GM19193 (cell line): ENCODE results near the gene MAP3K7CL.

ENCODE experiments used
- POLR2A ChIP-seq: IDR thresholded peaks from 4 replicates; pipeline ENCODE4 v1.6.1; 2011; ENCODE audit not compliant: insufficient read depth, insufficient read length; ENCODE audit errors: extremely low read depth

Gene MAP3K7CL

GRCh38 chr21:29115899-29116298 is 14.5 kb upstream of the MAP3K7CL start:
- TF ChIP-seq POLR2A, result no peak

GRCh38 chr21:29117372-29117955 is 13.0 kb upstream of the MAP3K7CL start:
- TF ChIP-seq POLR2A, result no peak

GRCh38 chr21:29121759-29122158 is 8.7 kb upstream of the MAP3K7CL start:
- TF ChIP-seq POLR2A, result peak; percentile 67

GRCh38 chr21:29124645-29125044 is 5.8 kb upstream of the MAP3K7CL start:
- no peak for TF ChIP-seq POLR2A

GRCh38 chr21:29125191-29125590 is 5.3 kb upstream of the MAP3K7CL start:
- TF ChIP-seq POLR2A, result no peak

- no peak for TF ChIP-seq POLR2A
Measured at GRCh38 chr21:29125979-29126378, 4.5 kb upstream of the MAP3K7CL start.

- no peak for TF ChIP-seq POLR2A
Measured at GRCh38 chr21:29133241-29133640, 2.8 kb downstream of the MAP3K7CL start.

GRCh38 chr21:29133796-29134195 is 3.4 kb downstream of the MAP3K7CL start:
- TF ChIP-seq POLR2A, result no peak

- no peak for TF ChIP-seq POLR2A
Measured at GRCh38 chr21:29135481-29135880, 5.0 kb downstream of the MAP3K7CL start.

GRCh38 chr21:29136033-29136432 is 5.6 kb downstream of the MAP3K7CL start:
- TF ChIP-seq POLR2A, result no peak

- TF ChIP-seq POLR2A, result no peak
Measured at GRCh38 chr21:29144736-29145353, 14.4 kb downstream of the MAP3K7CL start.

GRCh38 chr21:29145354-29145782 is 14.9 kb downstream of the MAP3K7CL start:
- no peak for TF ChIP-seq POLR2A

GRCh38 chr21:29145852-29146453 is 15.5 kb downstream of the MAP3K7CL start:
- no peak for TF ChIP-seq POLR2A

- TF ChIP-seq POLR2A, result no peak
Measured at GRCh38 chr21:29146726-29147125, 16.3 kb downstream of the MAP3K7CL start.

GRCh38 chr21:29148530-29148929 is 18.1 kb downstream of the MAP3K7CL start:
- TF ChIP-seq POLR2A, result no peak

GRCh38 chr21:29149808-29150425 is 19.5 kb downstream of the MAP3K7CL start:
- TF ChIP-seq POLR2A, result no peak
